HG03139 (cell line): ENCODE results near the gene USP15.

Source experiments
- ATAC-seq: cut with Tn5 transposase; IDR thresholded peaks from one replicate; pipeline ENCODE4 v1.9.1; 2021; ENCODE audit not compliant: unreplicated experiment

Gene USP15

DNA sequence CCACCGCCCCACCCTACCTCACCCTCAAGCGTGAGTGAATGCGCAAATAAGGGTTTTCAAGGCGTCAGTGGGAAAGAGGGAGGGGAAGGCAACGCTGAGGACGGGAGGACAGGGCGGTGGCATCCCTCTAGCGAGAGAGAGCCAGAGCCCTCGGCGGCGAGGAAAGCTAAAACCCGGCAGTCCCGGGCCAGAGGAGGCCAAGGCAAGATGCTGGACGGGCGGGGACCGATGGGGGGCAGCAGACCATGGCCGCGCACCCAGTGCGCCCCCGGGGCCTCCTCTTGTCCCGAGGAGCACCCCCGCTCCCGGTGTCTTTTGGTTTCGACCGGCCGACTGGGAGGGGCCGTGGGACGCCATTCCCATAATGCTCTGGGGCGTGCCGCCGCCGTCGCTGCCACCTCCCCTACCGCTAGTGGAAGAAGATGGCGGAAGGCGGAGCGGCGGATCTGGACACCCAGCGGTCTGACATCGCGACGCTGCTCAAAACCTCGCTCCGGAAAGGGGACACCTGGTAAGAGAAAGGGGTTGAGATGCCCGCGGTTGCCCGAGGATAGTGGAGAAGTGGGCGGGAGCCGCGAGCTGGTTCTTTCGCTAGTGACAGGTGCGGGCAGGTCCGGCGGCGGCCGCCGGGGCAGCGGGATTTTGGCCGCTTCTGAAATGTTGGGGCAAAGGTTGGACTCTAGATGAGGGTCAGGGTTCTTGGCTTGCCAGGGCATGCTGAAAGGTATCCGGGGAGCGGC is at the start of gene USP15:
Gene USP15 (plus strand): TSS at position 412 of the 740 bp plus-strand sequence. CDS start 11 bp downstream, at position 423.
- peak; percentile 76 for ATAC-seq

DNA sequence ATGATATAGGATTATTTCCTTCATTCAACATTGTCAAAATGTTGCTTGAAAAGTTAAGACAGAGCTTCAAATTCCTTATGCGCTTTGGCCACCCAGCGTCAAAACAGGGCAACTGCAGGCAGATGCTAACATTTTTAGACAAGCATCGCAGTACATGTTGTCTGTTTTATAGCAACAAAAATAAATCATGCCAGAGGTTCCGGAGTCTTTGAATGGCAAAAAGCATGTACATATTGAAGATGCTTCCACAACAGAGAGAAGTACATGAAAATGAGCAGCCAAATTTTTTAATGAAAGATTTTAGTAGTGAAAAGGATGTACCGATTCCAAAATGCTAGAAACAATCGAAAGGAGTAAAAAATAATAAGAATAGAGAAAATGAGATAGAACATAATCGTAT is 49.8 kb upstream of the USP15 start:
- ATAC-seq, result no peak

DNA sequence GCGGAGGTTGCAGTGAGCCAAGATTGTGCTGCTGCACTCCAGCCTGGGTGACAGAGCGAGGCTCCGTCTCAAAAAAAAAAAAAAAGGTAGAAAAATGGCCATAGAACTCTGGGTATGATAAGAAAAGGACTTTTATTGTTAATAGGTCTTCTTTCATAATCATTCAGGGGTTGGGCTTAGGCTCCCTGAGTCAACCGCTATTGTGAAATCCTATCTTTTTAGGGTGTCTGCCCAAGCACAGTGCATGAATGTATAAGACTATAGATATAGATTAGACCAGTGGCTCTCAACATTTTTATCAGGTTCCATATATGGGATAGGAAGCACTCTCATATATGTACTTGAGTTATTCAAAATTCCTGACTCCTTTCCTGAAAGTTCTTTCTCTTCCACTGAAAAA is 48.7 kb upstream of the USP15 start:
- no peak for ATAC-seq

DNA sequence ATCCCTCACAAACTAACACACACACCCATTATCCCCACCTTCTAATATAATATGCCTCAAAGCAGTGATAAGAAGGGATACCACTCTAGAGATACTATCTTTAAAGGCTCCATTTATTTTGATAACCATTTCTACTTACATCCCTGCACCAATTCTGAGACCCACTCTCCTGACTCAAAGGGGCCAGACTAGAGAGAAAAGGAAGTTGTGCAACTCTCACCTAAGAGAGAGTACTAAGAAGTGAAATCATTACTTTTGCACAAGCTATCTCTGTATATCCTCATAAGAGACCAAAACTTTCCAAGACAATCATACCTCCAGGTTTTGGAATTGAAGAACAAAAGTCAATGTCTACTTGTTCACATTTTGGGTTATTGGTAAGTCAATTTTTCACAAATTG is 45.4 kb upstream of the USP15 start:
- no peak for ATAC-seq

DNA sequence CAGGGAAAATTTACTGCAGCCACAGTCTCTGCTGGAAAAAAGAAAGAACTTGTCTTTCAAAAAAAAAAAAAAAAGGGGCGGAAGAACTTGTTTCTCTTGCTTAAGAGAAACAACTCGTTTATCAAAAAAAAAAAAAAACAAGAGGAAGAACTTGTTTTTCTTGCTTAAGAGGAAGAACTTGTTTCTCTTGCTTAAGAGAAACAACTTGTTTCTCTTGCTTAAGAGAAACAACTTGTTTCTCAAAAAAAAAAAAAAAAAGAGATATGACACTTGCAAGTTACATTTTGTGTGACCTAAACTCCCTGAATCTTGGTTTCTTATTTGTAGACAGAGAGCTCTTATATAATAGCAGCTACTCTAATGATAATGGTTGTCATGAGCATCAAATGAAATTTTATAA is 44.7 kb upstream of the USP15 start:
- no peak for ATAC-seq

DNA sequence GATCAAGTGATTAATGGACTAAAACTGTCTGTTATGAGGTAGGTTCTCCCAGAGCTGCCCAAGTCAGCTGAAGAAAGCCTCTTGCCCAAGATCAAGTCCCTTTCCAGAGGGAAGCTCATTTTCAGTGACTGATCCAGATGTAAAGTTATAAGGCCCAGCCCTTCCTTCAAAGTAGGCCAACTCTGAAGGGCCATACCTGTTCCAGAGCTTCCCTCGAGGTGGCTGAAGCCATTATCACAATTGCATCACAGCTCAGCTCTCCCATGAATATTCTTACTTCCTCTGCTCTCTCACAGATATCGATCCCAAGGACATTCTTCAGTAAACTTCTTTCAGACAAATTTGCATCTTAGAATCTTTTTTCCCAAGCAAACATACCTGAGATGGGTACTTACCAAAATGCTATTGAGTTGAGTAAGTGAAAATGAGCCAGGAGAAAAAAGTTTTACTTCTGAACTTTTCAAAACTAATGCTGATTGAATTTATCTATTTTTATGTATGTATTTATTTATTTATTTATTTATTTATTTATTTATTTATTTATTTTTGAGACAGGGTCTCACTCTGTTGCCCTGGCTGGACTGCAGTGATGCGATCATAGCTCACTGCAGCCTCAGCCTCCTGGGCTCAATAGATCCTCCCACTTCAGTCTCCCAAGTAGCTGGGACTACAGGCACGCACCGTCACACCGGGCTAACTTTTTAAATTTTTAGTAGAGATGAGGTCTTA is 42.6 kb upstream of the USP15 start:
- no peak for ATAC-seq

DNA sequence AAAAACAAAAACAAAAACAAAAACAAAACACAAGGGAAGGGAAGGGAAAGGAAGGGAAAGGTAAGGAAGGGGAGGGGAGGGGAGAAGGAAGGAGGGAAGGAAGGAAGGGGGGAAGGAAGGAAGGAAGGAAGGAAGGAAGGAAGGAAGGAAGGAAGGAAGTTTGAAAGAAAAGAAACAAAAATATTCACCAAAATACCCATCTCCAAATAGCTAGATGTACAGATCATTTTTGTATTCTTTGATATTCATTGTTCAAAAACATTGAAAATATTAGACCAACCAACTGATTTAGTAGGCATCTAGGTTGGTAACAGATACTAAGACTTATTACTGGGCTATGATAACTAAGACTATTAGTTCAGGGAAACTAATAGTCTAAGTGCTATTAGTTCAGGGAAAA is 39.1 kb upstream of the USP15 start:
- no peak for ATAC-seq

DNA sequence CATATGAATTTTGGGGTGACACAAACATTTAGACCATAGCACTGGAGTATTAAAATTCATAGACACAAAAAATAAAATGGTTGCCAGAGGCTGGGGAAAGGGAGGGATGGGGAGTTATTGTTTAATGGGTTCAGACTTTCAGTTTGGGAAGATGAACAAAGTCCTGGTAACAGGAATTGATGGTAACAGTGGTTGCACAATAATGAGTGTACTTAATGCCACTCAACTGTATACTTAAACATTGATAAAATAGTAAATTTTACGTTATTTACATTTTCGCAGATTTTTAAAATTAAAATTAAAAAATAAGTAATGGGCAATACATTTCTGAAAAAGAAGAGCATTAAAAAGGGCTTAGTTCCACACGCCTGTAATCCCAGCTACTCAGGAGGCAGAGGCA is 35.6 kb upstream of the USP15 start:
- ATAC-seq, result no peak

DNA sequence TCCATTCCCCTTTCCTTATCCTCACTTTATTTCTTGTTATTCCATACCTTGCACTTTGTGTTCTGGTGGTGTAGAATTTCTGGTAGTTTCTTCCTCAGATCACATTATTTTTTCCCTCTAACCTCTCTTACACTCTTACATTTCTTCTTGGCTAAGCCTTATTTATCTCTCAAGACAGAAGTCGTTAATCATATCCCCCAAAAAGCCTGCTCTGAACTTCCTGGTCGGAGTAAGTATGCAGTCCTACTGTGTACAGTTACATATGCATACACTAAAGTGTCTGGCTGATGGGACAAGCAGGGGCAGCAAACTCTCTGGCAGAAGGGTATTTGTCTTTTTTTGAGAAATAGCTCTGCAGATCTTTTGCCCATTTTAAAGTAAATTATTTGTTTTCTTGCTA is 33.1 kb upstream of the USP15 start:
- ATAC-seq, result no peak

DNA sequence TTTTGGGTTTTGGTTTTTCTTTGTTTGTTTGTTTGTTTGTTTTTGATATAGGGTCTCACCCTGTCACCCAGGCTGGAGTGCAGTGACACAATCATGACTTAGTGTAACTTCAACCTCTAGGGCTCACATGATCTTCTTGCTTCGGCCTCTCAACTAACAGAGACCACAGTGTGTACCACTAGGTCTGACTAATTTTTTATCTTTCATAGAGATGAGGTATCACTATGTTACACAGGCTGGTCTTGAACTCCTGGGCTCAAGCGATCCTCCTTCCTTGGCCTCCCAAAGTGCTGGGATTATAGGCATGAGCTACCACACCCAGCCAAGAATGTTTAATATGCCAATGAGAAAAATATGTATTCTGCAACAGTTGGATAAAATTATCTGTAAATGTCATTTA is 29.6 kb upstream of the USP15 start:
- ATAC-seq, result no peak

DNA sequence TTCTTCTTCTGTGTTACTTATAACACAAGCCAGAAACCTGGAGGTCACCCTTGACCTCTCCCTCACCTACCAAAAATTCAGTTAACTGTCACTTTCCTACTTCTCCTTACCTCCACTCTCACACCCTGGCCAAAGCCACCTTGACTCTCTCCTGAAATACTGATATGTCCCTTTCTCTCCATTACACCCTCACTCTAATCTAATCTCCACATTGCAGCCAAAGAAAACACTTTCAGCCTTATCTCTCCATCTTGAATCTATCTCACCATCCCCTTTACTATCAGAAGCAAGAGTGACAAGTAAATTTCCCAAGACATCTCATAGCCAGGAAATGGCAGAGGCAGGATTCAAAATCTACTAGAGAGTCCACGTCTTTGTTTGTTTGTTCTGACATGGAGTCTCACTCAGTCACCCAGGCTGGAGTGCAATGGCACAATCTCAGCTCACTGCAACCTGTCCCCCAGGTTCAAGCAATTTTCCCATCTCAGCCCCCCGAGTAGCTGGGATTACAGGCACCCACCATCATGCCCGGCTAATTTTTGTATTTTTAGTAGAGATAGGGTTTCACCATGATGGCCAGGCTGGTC is 28.0 kb upstream of the USP15 start:
- no peak for ATAC-seq

DNA sequence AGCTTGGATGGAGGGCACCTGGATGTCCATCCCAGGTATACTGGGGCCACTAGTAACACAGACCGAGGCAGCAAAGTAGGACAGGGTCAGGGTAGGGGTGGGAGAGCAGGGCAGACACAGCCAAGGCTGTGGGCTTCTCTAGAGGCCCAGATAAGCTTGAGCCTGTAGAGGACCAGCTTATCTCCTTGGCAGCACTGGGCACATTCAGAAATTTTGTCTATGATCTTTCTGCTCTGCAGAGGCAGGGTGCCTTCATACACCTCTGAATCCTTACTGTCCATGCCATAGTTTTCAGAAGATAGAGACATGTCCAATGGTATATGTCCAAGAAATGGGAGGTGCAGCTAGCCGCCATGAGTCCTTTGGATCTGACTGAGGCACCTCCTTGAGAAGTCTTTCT is 26.4 kb upstream of the USP15 start:
- ATAC-seq, result no peak

DNA sequence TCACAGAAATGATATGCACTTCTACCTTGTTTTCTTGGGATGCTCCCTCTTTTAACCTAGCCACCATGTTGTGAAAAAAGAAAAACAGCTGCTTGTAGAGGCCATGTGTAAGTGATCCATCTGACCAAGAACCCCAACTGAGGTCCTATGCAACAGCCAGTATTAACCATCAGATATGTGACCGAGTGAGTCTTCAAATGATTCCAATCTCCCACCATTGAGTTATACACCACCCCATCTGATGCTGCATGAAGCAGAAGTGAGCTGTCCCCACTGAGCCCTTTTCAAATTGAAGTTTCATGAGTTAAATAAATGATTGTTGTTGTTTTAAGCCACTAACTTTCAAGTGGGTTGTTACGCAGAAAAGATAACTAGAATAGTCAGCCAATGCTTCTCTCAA is 20.6 kb upstream of the USP15 start:
- no peak for ATAC-seq

DNA sequence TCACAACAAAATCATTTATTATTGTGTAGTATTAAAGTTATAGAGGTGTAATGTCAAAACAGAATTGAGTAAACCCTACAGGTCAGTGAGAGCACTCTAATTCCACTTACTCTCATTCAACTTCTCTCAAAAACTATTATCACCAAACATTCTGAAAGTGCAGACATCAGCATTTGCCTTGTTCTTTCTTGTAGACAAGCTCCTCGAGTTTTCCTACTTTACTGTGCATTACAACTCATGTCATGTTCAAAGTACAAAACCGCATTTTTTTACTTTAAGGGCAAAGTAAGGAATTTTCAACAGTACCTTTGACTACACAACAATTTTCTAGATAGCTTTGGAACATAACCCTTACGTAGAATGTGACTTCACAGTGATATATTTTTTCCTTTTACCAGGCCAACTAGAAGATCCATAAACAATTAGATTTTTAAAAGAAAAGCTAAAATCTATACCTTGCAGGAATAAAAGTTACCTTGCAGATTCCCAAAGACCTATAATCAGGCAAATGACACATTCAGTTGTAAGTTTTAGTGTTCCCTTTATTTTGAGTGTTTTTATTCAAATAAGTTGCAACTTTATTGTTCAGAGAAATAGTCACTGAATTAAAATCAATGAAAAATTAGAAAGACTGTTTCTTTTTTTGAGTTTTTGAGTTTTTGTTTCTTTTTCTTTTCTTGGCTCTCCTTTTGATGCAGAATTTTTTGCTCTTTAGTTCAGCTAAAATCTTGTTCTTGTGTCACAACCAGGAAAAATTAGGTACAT is 12.7 kb upstream of the USP15 start:
- no peak for ATAC-seq

DNA sequence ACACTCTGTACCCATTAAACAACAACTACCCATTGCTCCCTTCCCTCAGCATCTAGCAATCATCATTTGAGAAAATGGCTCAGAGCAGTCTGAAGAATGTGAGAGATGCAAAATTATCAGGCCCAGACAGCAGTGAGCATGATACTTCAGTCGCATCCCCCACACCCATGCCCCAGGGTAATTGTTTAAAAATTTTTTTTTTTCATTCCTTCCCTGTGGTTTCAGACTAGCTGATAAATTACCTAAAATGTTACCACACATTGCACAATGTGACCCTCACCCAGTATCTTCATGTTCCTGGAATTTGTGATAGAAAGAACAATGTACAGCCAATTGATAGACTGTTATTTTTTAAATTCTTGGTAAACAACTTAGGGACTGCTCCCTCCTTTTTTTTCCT is 11.3 kb upstream of the USP15 start:
- ATAC-seq, result no peak

DNA sequence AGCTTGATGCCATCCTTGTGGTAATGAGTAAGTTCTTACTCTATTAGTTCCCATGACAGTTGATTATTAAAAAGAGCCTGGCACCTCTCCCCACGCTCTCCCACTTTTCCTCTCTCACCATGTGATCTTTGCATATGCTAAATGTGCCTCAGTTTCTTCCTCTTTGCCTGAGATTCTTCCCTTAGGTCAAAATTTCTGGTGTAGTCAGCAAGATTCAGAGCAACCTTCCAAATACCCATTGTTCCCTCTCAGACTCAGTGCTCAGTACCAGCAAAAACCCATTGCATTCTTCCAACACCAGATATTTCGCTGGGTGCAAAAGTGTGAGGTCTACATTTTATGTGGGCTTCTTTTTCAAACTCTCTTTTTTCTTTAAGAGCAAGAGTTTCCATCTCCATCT is 10.8 kb upstream of the USP15 start:
- no peak for ATAC-seq

DNA sequence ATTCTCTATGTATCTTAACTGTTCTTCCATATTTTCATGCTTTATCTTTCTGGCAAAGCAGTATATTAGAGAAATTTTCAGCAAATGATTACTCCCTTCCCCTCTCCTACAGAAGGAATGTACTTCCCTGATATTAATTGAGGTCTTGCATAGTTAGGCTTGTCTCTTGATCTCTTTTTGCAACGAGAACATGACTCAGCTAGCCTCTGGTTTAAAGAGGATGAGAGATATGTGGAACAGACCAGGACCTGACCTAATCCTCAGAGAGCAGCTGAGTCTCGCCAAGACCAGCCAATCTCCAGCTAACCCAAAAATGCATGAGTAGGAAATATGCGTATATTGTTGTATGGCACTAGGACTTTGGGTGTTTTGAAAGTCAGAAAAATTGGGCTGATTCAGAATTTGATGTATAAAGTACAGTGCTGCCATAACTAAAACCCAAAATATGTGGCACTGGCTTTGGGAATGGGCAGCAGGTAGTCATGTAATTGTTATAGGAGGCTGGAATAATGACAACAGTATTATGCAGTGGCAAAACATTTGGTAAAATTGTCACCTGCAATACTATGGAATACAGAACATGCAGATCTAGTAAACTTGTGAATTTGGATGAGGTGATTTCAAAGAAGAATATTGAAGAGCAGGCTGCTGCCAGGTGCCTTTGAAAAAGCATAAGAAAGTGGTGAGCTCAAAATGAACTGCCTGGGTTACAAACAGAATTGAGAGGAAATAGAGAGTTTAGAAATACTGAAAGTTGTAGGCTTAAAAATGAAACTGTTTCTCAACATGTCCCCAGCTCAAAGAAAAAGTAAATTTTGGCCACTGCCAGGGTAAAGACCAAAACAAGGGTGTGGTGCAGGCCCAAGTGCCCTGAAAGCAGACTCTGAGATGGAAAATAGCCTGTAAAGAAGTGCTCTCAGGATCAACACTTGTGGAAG is 9.3 kb upstream of the USP15 start:
- ATAC-seq, result peak; percentile 91

DNA sequence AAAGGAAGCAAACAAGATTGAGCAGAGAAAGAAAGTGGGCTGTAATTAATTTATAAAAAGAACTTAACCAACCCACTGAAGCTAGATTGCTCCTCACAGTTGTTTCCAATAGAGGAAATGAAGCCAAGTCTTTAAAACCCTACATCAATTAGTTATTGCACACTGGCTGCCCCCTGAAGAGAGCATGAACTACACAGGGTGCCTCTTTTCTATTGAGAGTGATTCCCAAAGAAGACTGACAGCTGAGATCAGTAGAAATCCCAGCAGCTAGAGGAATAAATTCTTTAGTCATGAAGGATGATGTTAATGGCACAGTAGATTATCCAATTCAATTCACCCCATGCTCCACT is 8.6 kb upstream of the USP15 start:
- peak; percentile 32 for ATAC-seq

DNA sequence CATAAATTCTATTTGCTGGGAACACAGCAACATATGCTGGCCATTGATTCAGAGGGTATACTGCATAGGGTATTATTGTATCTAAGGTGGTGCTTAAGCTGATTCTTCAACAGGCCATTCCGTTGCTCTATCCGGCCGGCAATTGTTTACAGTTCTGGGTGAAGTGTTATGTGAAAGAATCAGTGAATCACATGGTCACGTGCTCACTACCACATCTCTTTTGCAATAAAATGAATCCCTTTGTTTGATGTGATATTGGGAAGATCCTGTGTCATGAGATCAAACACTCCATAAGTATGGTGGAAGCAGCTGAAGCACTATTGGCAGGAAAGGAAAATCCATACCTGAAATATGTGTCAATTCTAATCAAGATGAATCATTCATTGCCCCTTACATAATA is 7.6 kb upstream of the USP15 start:
- no peak for ATAC-seq

DNA sequence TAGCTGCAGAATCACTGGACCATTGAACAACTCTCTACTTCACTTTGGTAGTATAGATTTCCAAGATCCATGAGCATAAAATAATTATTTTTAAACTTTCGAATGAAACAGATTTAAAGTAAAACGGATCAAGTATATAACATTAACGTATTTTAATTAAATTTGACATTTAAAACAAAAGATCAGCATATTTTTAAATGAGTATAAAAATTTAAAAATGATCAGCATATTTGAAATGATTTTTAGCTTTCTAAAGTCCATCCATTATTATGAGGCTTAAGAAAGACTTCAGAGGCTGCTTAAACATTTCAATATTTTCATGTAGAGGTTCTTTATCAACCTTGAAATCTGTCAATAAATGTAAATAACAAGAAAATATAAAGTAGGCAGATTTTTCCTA is 5.2 kb upstream of the USP15 start:
- no peak for ATAC-seq
